Stimulated activated CD4-positive, alpha-beta T cell treated with anti-CD3 and anti-CD28 coated beads, Interleukin-4, amount 100 ng/mL, for 4 hours (primary cell): ENCODE data around the gene P2RX4.
"Not testable (repeated sequence)": the region's sequence is repeated elsewhere in the genome, so short reads cannot be mapped to it uniquely, and the experiment has no call there.

Source experiments
- DNase-seq, 2 experiments: peaks; one replicate each; pipeline ENCODE4 v3.0.0-alpha.2; 2020

The P2RX4 gene

DNA sequence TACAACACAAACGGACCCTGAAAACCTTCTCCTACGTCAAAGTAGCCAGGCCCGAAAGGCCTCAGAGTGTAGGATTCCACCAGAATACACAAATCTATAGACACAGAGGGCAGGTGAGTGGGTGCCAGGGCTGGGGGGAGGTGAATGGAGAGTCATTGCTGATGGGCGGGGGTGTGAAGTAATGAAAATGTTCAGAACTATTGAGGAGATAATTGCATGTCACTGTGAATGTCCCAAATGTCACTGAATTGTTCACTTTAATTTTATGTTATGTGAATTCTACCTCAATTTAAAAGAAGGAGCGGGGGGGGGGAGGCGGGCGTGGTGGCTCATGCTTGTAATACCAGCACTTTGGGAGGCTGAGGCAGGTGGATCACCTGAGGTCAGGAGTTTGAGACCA lies 36.0 kb downstream of the P2RX4 start:
- DNase-seq, result no peak

- no peak for DNase-seq
Observed at GRCh38 chr12:121246893-121247557, 37.1 kb downstream of the P2RX4 start.

- no peak for DNase-seq
Observed at GRCh38 chr12:121248622-121249021, 38.7 kb downstream of the P2RX4 start.

GRCh38 chr12:121250359-121250758 lies 40.4 kb downstream of the P2RX4 start:
- DNase-seq, result no peak

DNA sequence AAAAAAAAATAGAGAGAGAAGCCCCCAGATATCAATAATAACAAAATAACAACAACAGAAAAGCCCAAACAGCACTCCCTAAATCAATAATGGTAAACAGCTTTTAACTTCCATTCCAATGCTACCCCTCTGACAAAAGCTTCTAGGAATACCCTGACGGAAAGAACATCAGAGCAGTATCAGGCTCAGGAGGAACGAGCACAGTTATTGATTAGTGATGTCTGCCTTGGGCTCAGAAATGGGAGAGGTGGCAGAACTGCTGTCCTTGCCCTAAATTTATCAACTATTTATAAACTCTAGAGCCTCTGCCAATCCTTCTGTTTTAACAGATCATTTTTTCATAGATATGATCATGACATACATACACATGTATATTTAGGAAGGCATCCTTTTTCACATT lies 41.9 kb downstream of the P2RX4 start:
- no peak for DNase-seq

- DNase-seq, result no peak
Observed at GRCh38 chr12:121252712-121253345, 42.9 kb downstream of the P2RX4 start.

DNA sequence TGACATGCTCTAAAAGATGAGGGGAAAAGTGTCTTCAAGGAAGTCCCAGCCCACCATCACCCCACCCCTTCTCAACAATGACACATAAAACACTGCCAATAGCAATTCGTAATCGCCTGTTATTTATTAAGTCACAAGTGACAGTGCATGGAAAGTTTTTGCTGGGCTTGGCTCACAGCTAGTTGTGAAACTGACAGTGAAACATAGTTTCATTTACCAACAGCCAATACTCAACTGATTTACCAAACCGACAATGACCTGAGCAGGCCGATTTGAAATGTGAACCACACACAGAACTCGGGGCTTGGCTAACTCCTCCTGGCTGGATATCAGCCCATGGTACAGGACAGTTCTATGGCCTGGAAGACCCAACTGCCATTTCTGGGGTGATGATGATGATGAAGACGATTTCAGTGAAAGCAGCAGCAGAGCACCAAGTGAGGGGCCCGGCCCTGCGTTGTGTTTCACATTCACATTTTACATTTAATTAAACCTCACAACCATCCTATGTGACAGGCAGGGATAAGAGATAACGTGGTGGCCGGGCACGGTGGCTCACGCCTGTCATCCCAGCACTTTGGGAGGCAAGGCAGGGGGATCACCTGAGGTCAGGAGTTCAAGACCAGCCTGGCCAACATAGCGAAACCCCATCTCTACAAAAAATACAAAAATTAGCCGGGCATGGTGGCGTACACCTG lies 43.9 kb downstream of the P2RX4 start:
- DNase-seq, result no peak

GRCh38 chr12:121255433-121255832 lies 45.5 kb downstream of the P2RX4 start:
- no peak for DNase-seq

DNA sequence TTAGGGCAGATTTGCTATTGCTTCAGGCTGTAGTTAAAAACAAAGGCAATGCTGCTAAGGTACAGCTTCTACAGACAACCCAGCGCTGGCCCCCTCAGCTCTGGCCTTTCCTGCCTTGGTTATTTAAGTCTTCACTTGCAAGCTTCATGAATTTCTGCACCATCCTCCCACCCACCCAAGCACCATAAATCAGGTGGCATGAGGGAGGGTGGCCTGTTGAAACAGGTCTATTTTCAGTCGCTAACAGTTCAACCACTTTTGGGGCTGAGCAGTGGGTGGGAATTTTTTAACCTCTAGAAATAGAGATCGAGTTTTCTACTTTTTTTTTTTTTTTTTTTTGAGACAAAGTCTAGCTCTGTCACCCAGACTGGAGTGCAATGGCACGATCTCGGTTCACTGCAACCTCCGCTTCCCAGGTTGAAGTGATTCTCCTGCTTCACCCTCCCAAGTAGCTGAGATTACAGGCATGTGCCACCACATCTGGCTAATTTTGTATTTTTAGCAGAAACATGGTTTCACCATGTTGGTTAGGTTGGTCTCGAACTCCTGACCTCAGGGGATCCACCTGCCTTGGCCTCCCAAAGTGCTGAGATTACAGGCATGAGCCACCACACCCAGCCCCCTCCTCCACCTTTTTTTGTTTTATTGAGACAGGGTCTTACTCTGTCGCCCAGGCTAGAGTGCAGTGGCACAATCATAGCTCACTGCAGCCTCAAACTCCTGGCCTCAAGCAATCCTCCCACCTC lies 47.9 kb downstream of the P2RX4 start:
- not testable (repeated sequence) for DNase-seq

DNA sequence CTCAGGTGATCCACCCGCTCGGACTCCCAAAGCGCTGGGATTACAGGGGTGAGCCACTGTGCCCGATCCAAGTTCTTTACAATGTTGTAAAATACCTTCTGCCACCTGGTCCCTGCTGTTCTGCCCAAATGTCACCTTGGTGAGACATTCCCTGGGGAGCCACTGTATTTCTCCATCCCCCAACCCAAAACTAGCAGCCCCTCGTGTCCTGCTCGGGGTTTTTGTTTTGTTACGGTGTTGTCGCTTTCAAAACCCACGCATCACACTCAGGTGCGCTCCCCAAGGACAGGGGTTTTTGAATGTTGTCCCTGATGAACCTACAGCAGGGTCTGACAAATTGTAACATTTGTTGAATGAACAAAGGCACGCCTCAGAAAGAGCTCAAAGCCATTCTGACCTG lies 49.1 kb downstream of the P2RX4 start:
- DNase-seq, result no peak

DNA sequence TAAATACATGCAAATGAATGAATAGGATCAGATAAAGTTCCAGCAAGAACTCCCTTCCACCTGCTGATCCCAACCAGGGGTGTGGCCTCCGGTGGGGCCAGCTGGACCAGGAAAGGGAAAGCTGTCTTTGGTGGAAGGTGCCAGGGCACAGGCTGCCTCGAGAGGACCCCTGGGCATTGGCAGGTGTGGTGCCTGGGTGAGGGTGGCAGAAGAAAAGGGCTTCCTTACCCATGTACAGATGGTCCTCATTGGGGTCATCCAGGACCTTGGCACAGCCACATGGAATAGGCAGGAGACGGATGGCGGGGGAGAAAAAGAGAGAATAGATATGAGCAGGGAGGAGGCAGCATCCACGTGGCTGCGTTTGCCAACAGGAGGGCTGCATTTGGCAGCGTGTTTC lies 50.2 kb downstream of the P2RX4 start:
- no peak for DNase-seq

DNA sequence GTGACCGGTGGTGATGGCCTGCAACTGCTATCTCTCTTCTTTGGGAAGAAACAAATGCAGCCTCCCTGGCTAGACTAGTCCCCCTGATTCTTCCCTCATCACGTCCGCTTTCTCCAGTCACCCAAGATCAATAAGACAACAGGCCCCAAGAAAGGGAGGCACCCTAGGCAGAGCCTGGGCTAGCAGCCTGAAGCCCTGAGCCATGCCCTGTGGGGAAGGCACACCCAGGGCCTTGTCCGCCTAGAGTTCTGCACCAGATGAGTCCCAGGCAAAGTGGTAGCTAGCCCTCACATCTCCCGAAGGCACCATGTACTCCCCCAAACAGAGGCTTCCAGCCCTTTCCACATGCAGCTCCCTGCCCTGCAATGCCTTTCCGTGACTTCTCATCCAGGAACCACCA lies 51.5 kb downstream of the P2RX4 start:
- DNase-seq, result no peak

- DNase-seq, result no peak
Observed at GRCh38 chr12:121263206-121263935, 53.4 kb downstream of the P2RX4 start.

DNA sequence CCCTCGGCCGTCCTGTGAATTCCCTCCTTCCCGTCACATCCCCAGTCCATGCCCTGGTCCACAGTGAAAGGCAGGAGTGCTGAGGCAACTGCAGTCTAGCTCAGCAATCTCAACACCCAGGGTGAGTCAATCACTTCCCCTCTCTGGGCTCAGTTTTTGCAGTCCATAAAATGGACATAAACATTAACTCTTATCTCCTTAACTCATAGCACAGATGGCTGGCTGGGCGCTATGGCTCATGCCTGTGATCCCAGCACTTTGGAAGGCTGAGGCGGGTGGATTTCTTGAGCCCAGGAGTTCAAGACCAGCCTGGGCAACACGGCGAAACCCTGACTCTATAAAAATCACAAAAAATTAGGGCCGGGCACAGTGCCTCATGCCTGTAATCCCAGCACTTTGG lies 54.2 kb downstream of the P2RX4 start:
- DNase-seq, result no peak

- DNase-seq, result no peak
Observed at GRCh38 chr12:121264951-121265515, 55.1 kb downstream of the P2RX4 start.

GRCh38 chr12:121267822-121268221 lies 57.9 kb downstream of the P2RX4 start:
- no peak for DNase-seq

DNA sequence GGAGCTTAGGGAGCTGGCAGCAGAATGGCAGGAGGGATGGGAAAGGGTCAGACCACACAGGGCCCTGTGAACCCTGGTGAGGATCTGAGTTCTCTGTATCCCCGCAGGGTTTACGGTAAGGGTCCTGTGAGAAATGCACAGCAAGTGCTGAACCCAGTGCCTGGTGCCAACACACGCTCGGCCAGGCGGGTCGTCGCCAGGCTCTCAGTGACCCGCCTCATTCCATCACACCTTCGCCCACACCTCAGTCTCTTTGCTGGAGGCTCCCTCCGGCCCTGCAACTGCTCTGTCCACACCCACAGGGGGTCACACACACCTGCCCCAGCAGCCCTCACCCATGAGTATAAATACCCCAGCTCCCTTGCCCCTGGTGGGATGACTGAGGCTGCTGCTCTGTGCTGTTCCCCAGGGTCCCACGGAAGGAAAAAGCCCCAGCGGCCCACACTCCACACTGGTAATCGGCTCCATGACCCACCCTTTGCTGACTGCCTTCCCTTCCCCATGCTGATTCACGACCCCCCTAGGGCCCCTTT lies 63.5 kb downstream of the P2RX4 start:
- no peak for DNase-seq

GRCh38 chr12:121274036-121274763 lies 64.3 kb downstream of the P2RX4 start:
- DNase-seq, result no peak

DNA sequence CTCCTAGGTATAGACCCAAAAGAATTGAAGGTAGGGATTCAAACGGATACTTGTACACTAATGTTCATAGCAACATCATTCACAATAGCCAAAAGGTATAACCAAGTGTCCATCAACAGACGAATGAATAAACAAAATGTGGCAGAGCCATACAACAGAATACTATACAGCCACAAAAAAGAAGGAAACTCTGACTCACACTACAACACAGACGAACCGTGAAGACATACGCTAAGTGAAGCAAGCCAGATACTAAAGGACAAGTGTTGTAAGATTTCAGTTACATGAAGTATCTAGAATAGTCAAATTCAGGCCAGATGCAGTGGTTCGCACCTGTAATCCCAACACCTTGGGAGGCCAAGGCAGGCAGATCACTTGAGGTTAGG lies 67.4 kb downstream of the P2RX4 start:
- no peak for DNase-seq

- DNase-seq, result no peak
Observed at GRCh38 chr12:121278169-121279070, 68.5 kb downstream of the P2RX4 start.

DNA sequence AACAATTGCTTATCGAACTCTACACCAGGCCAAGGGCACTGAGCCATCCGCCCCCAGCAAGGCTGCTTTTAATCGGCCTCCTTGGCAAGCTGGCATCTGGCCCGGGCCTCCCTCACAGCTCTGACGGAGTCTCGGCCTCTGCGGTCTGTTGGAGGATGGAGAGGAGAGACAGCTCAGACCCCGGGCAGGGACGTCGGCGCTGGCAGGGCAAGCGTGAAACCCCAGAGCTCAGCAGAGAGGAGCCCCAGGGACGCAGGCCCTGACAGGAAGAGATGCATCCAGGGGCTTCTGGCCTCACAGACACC lies 69.1 kb downstream of the P2RX4 start:
- DNase-seq, result no peak
